AML-193 (cell line): ENCODE data around the gene RASSF3.
"Not testable (repeated sequence)": the region's sequence is repeated elsewhere in the genome, so short reads cannot be mapped to it uniquely, and the experiment has no call there.

Experiments
- DNase-seq, 2 experiments: peaks; one replicate each; lab custom pipeline; 2025; lab: John Stamatoyannopoulos, UW

Gene RASSF3

DNA sequence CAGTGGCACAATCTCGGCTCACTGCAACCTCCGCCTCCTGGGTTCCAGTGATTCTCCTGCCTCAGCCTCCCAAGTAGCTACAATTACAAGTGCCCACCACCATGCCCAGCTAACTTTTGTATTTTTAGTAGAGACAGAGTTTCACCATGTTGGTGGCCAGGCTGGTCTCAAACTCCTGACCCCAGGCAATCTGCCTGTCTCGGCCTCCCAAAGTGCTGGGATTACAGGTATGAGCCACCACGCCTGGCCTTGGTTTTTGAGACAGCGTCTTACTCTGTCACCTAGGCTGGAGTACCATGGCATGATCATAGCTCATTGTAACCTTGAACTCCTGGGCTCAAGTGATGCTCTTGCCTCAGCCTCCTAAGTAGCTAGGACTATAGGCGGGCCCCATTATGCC is 79.9 kb downstream of the RASSF3 start:
- DNase-seq = not testable (repeated sequence)

GRCh38 chr12:64691227-64691794 is 81.0 kb downstream of the RASSF3 start:
- DNase-seq = no peak

- no peak for DNase-seq
Observed at GRCh38 chr12:64691795-64692583, 81.7 kb downstream of the RASSF3 start.

DNA sequence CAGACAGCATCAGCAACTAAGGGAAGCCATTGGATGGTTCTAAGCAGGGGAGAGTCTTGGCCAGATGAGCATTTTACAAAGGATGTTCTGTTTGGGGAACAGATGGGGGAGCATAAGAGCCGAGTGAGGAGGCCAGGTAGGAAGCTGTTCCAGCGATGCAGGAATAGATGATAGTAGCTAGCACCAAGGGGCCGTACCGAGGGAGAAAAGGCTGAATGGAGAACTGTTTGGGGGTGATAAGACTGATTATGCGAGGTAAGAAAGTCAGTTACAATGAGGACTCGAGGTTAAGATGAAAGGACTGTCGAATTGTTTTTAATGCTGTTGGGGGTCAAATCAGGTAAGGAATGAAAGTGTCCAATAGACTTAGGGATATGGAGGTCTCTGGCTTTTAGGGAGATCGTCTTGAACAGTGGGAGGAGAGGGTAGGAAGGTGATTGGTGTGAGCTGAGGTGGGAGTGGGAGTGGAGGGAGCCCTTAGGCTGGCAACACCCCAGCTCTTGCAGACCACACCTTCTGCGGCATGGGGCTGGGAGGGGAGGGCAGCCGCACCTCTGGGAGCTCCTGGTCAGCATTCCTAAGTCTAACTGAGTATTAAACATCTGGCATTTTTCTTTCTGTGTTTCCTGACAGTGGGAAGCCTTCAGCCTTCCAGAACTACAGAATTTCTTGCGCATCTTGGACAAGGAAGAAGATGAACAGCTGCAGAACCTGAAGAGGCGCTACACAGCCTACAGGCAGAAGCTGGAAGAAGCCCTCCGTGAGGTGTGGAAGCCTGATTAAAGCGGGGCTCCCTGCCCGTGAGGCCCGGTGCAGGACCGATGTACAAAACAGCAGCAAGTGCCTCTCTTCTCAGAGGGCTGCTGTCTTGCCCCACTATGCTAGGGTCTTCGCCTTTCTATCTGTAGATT is 84.1 kb downstream of the RASSF3 start:
- no peak for DNase-seq

DNA sequence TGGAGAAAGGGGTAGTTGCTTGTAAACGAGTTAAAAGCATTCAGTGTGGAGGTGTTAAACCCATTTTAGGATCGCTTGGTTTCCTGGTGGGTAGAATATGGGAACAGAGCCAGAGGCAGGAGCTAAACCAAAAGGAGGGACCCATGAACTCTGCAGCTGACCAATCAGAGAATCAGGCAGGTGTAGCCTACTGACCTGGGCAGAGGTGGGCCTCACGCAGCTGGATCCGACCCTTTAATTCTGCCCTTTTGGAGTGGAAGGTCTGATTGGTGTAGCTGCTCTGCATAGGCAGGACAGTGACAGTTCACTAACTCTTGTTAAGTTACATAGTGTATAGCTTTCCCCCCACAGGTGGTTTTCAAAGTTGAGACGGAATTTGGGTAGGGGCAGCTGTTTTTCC is 85.3 kb downstream of the RASSF3 start:
- DNase-seq = no peak

- DNase-seq = peak; percentile 13 to 23
Observed at GRCh38 chr12:64696080-64696741, 85.9 kb downstream of the RASSF3 start.

DNA sequence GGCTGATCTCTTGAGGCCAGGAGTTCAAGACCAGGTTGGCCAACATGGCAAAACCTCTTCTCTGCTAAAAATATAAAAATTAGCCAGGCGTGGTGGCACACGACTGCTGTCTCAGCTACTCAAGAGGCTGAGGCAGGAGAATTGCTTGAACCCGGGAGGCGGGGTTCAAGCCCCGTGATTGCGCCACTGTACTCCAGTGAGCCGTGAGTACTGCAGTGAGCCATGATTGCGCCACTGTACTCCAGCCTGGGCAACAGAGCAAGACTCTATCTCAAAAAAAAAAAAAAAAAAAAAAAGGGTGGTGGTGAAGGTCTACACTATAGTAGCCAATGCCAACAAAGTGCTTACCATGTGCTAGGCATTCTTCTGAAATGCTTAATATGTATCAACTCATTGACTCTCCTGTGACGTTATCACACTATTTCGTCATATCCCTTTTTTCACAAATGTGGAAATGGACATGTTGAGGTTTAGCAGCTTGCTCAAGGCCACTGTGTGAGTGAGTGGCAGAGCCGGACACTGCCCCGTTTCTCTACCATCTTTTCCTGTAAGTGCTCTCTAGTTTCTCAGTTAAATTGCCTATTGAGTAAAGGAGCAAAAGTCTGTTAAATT is 89.3 kb downstream of the RASSF3 start:
- peak; percentile 77 to 85 for DNase-seq

GRCh38 chr12:64700532-64700931 is 90.2 kb downstream of the RASSF3 start:
- DNase-seq = no peak

GRCh38 chr12:64701283-64701682 is 91.0 kb downstream of the RASSF3 start:
- no peak for DNase-seq

- no peak for DNase-seq
Observed at GRCh38 chr12:64706306-64706705, 96.0 kb downstream of the RASSF3 start.

- DNase-seq = no peak
Observed at GRCh38 chr12:64706857-64707256, 96.6 kb downstream of the RASSF3 start.

GRCh38 chr12:64707362-64707761 is 97.1 kb downstream of the RASSF3 start:
- DNase-seq = no peak

GRCh38 chr12:64707926-64708325 is 97.6 kb downstream of the RASSF3 start:
- DNase-seq = no peak

GRCh38 chr12:64709429-64709828 is 99.1 kb downstream of the RASSF3 start:
- DNase-seq = no peak

- peak; percentile 40 to 53 for DNase-seq
Observed at GRCh38 chr12:64713376-64713775, 103.1 kb downstream of the RASSF3 start.

DNA sequence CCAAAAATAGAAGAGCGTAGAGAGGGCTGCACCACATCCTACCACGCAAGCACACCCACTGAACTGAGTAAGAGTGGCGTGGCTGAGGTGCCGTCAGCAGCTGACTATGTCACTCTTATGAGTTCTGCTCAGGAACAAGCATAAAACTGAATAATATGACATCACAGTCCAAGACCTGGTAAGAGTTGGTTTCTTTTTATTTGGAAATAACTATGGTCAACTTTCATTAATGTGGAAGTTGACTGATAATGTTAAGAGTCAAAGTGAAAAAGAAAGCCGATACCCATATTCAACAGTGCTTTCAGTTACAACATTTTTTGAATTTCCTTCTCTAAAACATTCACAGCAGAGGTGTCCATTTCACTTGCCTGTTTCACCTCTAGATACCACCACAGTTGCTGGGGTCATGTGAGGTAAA is 104.3 kb downstream of the RASSF3 start:
- no peak for DNase-seq

DNA sequence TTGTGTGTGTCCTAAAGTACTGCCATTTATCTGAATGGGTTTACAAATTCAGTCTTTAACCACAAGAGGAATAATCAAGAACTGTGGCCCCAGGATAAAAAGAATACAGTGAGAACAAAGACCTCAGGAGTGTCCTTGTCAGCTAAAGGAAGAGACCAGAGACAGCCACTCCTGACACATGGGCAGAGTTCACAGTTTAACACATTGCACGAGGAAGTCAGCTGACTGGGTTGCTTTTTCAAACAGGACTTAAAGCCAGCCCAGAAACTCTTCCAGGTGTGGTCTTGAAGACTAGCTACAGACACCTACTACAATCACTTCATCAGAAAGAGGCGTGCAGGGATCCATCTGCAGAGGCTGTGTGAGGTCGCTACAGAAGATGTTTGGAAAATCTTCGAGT is 106.1 kb downstream of the RASSF3 start:
- no peak for DNase-seq

DNA sequence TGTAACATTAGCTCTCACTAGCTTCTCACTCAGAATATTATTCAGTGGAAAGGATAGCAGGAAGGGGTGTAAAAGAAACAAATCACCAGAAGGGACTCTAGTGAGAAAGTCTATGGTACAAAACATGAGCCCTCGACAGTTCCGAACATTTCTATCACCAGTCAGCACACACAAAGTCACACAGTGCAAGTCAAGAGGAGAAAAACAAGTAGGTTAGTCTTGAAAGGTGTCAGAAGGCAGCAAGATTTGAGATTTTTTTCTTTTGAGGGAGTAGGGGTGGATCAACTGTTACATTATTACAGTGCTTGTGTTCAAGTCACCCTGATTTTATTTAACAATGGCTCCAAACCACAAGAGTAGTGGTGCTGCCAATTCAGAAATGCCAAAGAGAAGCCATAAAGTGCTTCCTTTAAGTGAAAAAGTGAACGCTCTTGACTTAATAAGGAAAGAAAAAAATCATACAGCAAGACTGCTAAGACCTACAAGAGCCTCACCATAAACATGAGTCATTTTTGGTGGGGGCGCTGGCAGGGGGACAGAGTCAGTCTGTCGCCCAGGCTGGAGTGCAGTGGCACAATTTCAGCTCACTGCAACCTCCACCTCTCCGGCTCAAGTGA is 106.7 kb downstream of the RASSF3 start:
- DNase-seq = no peak

- DNase-seq = no peak
Observed at GRCh38 chr12:64718649-64719048, 108.4 kb downstream of the RASSF3 start.

DNA sequence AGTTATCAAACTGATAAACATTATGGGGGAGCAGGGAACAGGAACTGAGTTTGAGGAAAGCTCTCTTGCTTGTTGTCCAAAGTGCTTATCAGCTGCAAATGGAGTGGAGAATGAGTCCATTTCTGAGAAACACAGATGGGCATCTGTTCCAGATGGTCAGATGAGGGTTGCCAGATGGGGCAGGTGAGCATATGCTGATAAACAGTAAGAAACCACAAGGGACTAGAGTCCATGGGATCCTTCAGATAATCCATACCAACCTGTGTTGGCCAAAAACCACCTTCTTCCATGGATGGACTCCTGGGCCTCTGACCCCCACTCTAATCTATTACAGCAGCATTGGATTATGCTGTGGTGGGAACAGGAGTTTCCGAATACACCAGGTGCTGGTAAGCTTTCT is 110.6 kb downstream of the RASSF3 start:
- no peak for DNase-seq

DNA sequence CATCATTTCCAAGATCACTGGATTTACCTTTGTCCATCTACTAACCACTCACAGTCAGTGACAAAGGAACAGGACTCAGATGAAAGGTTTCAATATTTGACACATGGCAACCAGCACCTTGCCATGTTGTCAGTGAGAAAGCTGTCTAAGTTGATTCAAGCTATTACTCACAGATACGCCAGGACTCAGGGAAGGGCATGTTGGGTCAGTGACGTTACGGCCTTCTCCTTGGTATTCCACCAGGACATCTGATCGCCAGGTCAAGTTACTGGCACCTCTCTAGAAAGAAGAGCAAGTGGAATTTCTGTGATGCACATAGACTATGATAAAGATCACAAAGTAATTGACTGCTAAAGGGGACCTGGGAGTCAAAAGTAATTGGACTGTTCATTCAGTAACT is 112.5 kb downstream of the RASSF3 start:
- DNase-seq = no peak
